CD4-positive, alpha-beta memory T cell (primary cell): ENCODE data around the gene BDNF. TPM values are rescaled to one million over a fixed set of nuclear protein-coding genes. Genes with fewer than 3 reads are reported as not detected.

Experiments
- CTCF ChIA-PET: fragments of 350-600 bp; sonication (Branson Sonifier 250); formaldehyde crosslinking; loops from one replicate; lab custom pipeline; 2021; ENCODE audit warnings: inconsistent platforms; ENCODE audit not compliant: partially characterized antibody; lab: Charles Lee
- POLR2A ChIA-PET: fragments of 350-600 bp; sonication (Branson Sonifier 250); formaldehyde crosslinking; loops from one replicate; lab custom pipeline; 2021; ENCODE audit not compliant: partially characterized antibody; lab: Charles Lee
- DNase-seq, 5 donors: peaks; one replicate each; pipeline versions ENCODE4 v3.0.0 to v3.0.0-alpha.2; 2020 to 2022; ENCODE audit warnings: mixed read lengths in 1 of 5
- H3K27ac ChIP-seq: one replicate; pipeline ENCODE4 v1.7.0; 2013; ENCODE audit warnings: low read depth, low read length
- H3K27me3 ChIP-seq: 2 replicates; pipeline ENCODE4 v1.7.0; 2013; ENCODE audit warnings: mild to moderate bottlenecking, low read length, moderate library complexity; ENCODE audit not compliant: insufficient read depth
- H3K36me3 ChIP-seq: 2 replicates; pipeline ENCODE4 v1.7.0; 2013; ENCODE audit warnings: mild to moderate bottlenecking, low read length, moderate library complexity; ENCODE audit not compliant: insufficient read depth
- H3K4me1 ChIP-seq: 2 replicates; pipeline ENCODE4 v1.7.0; 2013; ENCODE audit warnings: mild to moderate bottlenecking, low read length, moderate library complexity; ENCODE audit not compliant: insufficient read depth
- H3K4me3 ChIP-seq, 2 donors: one replicate each; pipeline ENCODE4 v1.7.0; 2013; ENCODE audit warnings: low read length in 2 of 2, mild to moderate bottlenecking in 1 of 2
- H3K9me3 ChIP-seq, 2 donors: one replicate each; pipeline ENCODE4 v1.7.0; 2013; ENCODE audit warnings: low read length in 2 of 2, control low read depth in 1 of 2; ENCODE audit not compliant: control insufficient read depth in 1 of 2
- H3K27ac Mint-ChIP-seq, 7 donors: one replicate each; pipeline ENCODE4 v1.8.0; 2020 to 2021; ENCODE audit warnings: mixed read lengths in 7 of 7, mild to moderate bottlenecking in 6 of 7, inconsistent platforms in 3 of 7, moderate library complexity in 3 of 7
- H3K27me3 Mint-ChIP-seq, 2 donors: one replicate each; pipeline ENCODE4 v1.8.0; 2020 to 2021; ENCODE audit warnings: mixed read lengths in 2 of 2
- H3K36me3 Mint-ChIP-seq, 2 donors: one replicate each; pipeline ENCODE4 v1.8.0; 2020 to 2021; ENCODE audit warnings: mixed read lengths in 2 of 2, inconsistent platforms in 1 of 2, mild to moderate bottlenecking in 1 of 2
- H3K4me1 Mint-ChIP-seq, 4 donors: one replicate each; pipeline ENCODE4 v1.8.0; 2020 to 2021; ENCODE audit warnings: mixed read lengths in 4 of 4, mild to moderate bottlenecking in 1 of 4
- H3K4me3 Mint-ChIP-seq, 8 donors: one replicate each; pipeline ENCODE4 v1.8.0; 2020 to 2021; ENCODE audit warnings: mixed read lengths in 8 of 8, mild to moderate bottlenecking in 7 of 8, moderate library complexity in 6 of 8, inconsistent platforms in 3 of 8
- H3K9me3 Mint-ChIP-seq, 8 donors: one replicate each; pipeline ENCODE4 v1.8.0; 2020 to 2021; ENCODE audit warnings: mixed read lengths in 8 of 8, mild to moderate bottlenecking in 5 of 8, inconsistent platforms in 3 of 8, moderate library complexity in 1 of 8
- intact Hi-C: fragments of 100-400 bp; cut with micrococcal nuclease; formaldehyde crosslinking; loops from one replicate; pipeline ENCODE4 v1.15.1; 2023
- polyA plus RNA-seq, 2 donors: library from polyadenylated mRNA; unstranded; fragments of 300-500 nt; fragmentation: Illumina TruSeq; gene quantifications; one replicate each; pipeline ENCODE4 v1.2.3, GENCODE V29; 2021
- total RNA-seq, 2 experiments: library from RNA; stranded (reverse); gene quantifications; one replicate each; pipeline ENCODE4 v1.2.3, GENCODE V29; 2021

BDNF gene
- total and polyA plus RNA-seq, 4 experiments from 2014 or later = not detected

- Mint-ChIP-seq H3K27me3 (no peaks in the 10 kb centered on the region), H3K27ac (peak overlapping the region in 1 of 7 donors; percentile 53), H3K4me3 (no peak overlapping the region), H3K9me3 (peaks cover 0 to 2% (median 0%) of the 10 kb centered on the region in 8 donors), H3K4me1 (no peaks in the 10 kb centered on the region), H3K36me3 (no peaks in the 10 kb centered on the region)
- H3K27ac ChIP-seq = no peak overlapping the region
- H3K27me3 ChIP-seq = no peaks in the 10 kb centered on the region
- H3K9me3 ChIP-seq = no peaks in the 10 kb centered on the region
- no peaks in the 10 kb centered on the region for H3K4me1 ChIP-seq
- H3K36me3 ChIP-seq = no peaks in the 10 kb centered on the region
- POLR2A ChIA-PET = no interaction called here
- DNase-seq = no peak
- intact Hi-C loops = no loop called here
- no peak overlapping the region for H3K4me3 ChIP-seq
- CTCF ChIA-PET = interaction anchor here (1.1 kb wide), 1 partner anchor 47 kb away, joined by 4 read pairs; no protein-coding TSS in a partner anchor
Observed at GRCh38 chr11:27651711-27652110, 48.5 kb downstream of the BDNF start.

GRCh38 chr11:27650988-27651387 is 49.3 kb downstream of the BDNF start:
- POLR2A ChIA-PET = no interaction called here
- H3K4me1 Mint-ChIP-seq = no peaks in the 10 kb centered on the region
- DNase-seq = no peak
- intact Hi-C loops = no loop called here
- H3K36me3 ChIP-seq = no peaks in the 10 kb centered on the region
- H3K9me3 Mint-ChIP-seq = peaks cover 0 to 2% (median 0%) of the 10 kb centered on the region in 8 donors
- H3K4me3 ChIP-seq = no peak overlapping the region
- no peak overlapping the region for H3K27ac Mint-ChIP-seq
- CTCF ChIA-PET = interaction anchor here (1.1 kb wide), 1 partner anchor 48 kb away, joined by 4 read pairs; no protein-coding TSS in a partner anchor
- no peaks in the 10 kb centered on the region for H3K27me3 ChIP-seq
- no peaks in the 10 kb centered on the region for H3K4me1 ChIP-seq
- no peaks in the 10 kb centered on the region for H3K9me3 ChIP-seq
- no peaks in the 10 kb centered on the region for H3K36me3 Mint-ChIP-seq
- H3K27me3 Mint-ChIP-seq = no peaks in the 10 kb centered on the region
- H3K4me3 Mint-ChIP-seq = no peak overlapping the region
- H3K27ac ChIP-seq = no peak overlapping the region

- no peak for DNase-seq
- H3K27me3 Mint-ChIP-seq = no peaks in the 10 kb centered on the region
- peaks cover 0 to 6% (median 0%) of the 10 kb centered on the region in 8 donors for H3K9me3 Mint-ChIP-seq
- no peaks in the 10 kb centered on the region for H3K4me1 Mint-ChIP-seq
- no peak overlapping the region for H3K4me3 Mint-ChIP-seq
- no peak overlapping the region for H3K27ac Mint-ChIP-seq
- ChIA-PET POLR2A (no interaction called here), CTCF (no interaction called here)
- H3K9me3 ChIP-seq = no peaks in the 10 kb centered on the region
- intact Hi-C loops = no loop called here
- H3K36me3 ChIP-seq = no peaks in the 10 kb centered on the region
- no peaks in the 10 kb centered on the region for H3K36me3 Mint-ChIP-seq
- no peak overlapping the region for H3K27ac ChIP-seq
- H3K4me3 ChIP-seq = no peak overlapping the region
- H3K4me1 ChIP-seq = no peaks in the 10 kb centered on the region
- no peaks in the 10 kb centered on the region for H3K27me3 ChIP-seq
Observed at GRCh38 chr11:27649800-27650199, 50.5 kb downstream of the BDNF start.

GRCh38 chr11:27648840-27649239 is 51.4 kb downstream of the BDNF start:
- peaks cover 0 to 6% (median 0%) of the 10 kb centered on the region in 8 donors for H3K9me3 Mint-ChIP-seq
- Histone ChIP-seq H3K9me3 (no peaks in the 10 kb centered on the region), H3K4me3 (no peak overlapping the region), H3K27ac (no peak overlapping the region), H3K27me3 (no peaks in the 10 kb centered on the region), H3K36me3 (no peaks in the 10 kb centered on the region), H3K4me1 (no peaks in the 10 kb centered on the region)
- no peak overlapping the region for H3K4me3 Mint-ChIP-seq
- H3K27ac Mint-ChIP-seq = no peak overlapping the region
- DNase-seq = no peak
- no peaks in the 10 kb centered on the region for H3K4me1 Mint-ChIP-seq
- intact Hi-C loops = no loop called here
- ChIA-PET CTCF (no interaction called here), POLR2A (no interaction called here)
- H3K36me3 Mint-ChIP-seq = no peaks in the 10 kb centered on the region
- H3K27me3 Mint-ChIP-seq = no peaks in the 10 kb centered on the region

- DNase-seq = no peak
- Mint-ChIP-seq H3K4me3 (no peak overlapping the region), H3K27ac (peak overlapping the region in 1 of 7 donors; percentile 29), H3K27me3 (no peaks in the 10 kb centered on the region), H3K9me3 (peaks cover 0 to 6% (median 0%) of the 10 kb centered on the region in 8 donors), H3K36me3 (no peaks in the 10 kb centered on the region), H3K4me1 (no peaks in the 10 kb centered on the region)
- ChIA-PET CTCF (no interaction called here), POLR2A (no interaction called here)
- Histone ChIP-seq H3K4me1 (no peaks in the 10 kb centered on the region), H3K9me3 (no peaks in the 10 kb centered on the region), H3K27ac (no peak overlapping the region), H3K36me3 (no peaks in the 10 kb centered on the region), H3K4me3 (no peak overlapping the region), H3K27me3 (no peaks in the 10 kb centered on the region)
- intact Hi-C loops = no loop called here
Observed at GRCh38 chr11:27646051-27646818, 54.0 kb downstream of the BDNF start.

GRCh38 chr11:27642954-27643353 is 57.3 kb downstream of the BDNF start:
- no peak overlapping the region for H3K27ac Mint-ChIP-seq
- no peak overlapping the region for H3K4me3 Mint-ChIP-seq
- no peaks in the 10 kb centered on the region for H3K4me1 Mint-ChIP-seq
- ChIA-PET CTCF (no interaction called here), POLR2A (no interaction called here)
- no peaks in the 10 kb centered on the region for H3K27me3 ChIP-seq
- H3K4me3 ChIP-seq = no peak overlapping the region
- H3K36me3 Mint-ChIP-seq = no peaks in the 10 kb centered on the region
- no peaks in the 10 kb centered on the region for H3K4me1 ChIP-seq
- H3K27me3 Mint-ChIP-seq = no peaks in the 10 kb centered on the region
- peaks cover 0 to 6% (median 0%) of the 10 kb centered on the region in 8 donors for H3K9me3 Mint-ChIP-seq
- DNase-seq = no peak
- no peak overlapping the region for H3K27ac ChIP-seq
- intact Hi-C loops = no loop called here
- H3K36me3 ChIP-seq = no peaks in the 10 kb centered on the region
- H3K9me3 ChIP-seq = no peaks in the 10 kb centered on the region

GRCh38 chr11:27640954-27641353 is 59.3 kb downstream of the BDNF start:
- CTCF ChIA-PET = no interaction called here
- Histone ChIP-seq H3K4me3 (no peak overlapping the region), H3K36me3 (no peaks in the 10 kb centered on the region), H3K27ac (no peak overlapping the region), H3K9me3 (no peaks in the 10 kb centered on the region), H3K27me3 (no peaks in the 10 kb centered on the region), H3K4me1 (no peaks in the 10 kb centered on the region)
- no peaks in the 10 kb centered on the region for H3K27me3 Mint-ChIP-seq
- intact Hi-C loops = no loop called here
- H3K36me3 Mint-ChIP-seq = no peaks in the 10 kb centered on the region
- POLR2A ChIA-PET = no interaction called here
- peaks cover 0 to 9% (median 3%) of the 10 kb centered on the region in 8 donors for H3K9me3 Mint-ChIP-seq
- DNase-seq = no peak
- H3K4me1 Mint-ChIP-seq = no peaks in the 10 kb centered on the region
- H3K4me3 Mint-ChIP-seq = no peak overlapping the region
- no peak overlapping the region for H3K27ac Mint-ChIP-seq
